Measurements from ENCODE around the gene CCDC187. TPM values are rescaled to one million over a fixed set of nuclear protein-coding genes. Genes with fewer than 3 reads are reported as not detected.
"Not testable (repeated sequence)": the region's sequence is repeated elsewhere in the genome, so short reads cannot be mapped to it uniquely, and the experiment has no call there.

CCDC187 gene
- total RNA-seq, 2 experiments from 2014 or later, result not detected

DNA sequence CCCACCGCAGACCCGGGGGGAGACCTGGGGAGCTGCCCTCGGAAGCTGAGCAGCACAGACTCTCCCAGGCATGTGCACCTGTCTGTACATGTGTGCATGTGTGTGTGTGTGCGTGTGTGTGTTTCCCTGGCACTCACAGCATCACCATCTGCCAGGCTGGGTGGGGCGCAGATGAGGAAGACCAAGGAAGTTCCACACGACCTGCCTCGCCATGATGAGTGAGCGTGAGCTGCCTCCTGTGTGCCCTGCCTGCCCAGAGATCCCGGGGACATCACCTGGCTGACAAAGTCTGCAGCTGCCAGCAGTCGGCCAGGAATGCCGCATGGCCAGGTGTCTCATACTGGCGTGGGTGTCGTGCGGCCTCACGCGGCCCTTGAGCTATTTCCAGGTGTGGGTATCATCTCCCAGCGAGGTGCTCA is 19.5 kb upstream of the CCDC187 start:
- DNase-seq, result no peak
- no peak overlapping the region for H3K4me3 Mint-ChIP-seq
- CTCF ChIA-PET, result interaction anchor here (1.4 to 1.5 kb wide), 2 partner anchors 10 to 39 kb away, joined by 3 to 7 read pairs; no protein-coding TSS in a partner anchor
- H3K4me1 Mint-ChIP-seq (ENCODE audit: low read depth), result no peaks in the 10 kb centered on the region
- H3K9me3 Mint-ChIP-seq (ENCODE audit: insufficient read depth), result no peaks in the 10 kb centered on the region
- H3K36me3 Mint-ChIP-seq (ENCODE audit: low read depth), result no peaks in the 10 kb centered on the region
- POLR2A ChIA-PET, result interaction anchor here (0.9 kb wide), 1 partner anchor 39 kb away, joined by 3 read pairs; no protein-coding TSS in a partner anchor
- peaks cover 10% of the 10 kb centered on the region for H3K27me3 Mint-ChIP-seq (ENCODE audit: low read depth)
- no peak overlapping the region for H3K27ac Mint-ChIP-seq
- ATAC-seq, result no peak

DNA sequence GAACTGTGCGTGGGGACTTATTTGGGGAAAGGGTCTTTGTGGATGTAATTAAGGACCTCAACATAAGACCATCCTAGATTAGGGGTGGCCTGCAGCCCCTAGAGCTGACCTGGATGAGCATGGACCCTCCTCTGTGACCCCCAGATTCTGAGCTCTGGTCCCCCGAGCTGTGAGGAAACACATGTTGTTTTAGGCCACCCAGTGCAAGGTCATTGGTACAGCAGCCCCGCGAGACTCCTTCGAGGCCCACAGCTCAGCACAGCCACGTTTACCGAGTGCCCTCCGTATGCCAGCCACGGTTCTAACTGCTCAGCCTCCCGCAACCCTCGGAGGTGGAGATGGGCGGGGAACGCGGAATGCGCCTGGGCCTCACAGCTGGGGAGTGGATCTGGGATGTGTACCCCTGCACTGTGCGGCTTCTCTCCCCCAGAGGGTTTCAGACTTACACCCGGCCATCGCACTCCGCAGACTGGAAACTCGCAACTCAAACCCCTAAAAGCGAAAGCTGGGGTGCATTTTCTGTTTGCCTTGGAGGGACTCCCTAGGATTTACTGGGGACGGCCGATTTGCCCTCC is 18.9 kb upstream of the CCDC187 start:
- ChIA-PET CTCF (interaction anchor here (1.4 to 1.5 kb wide), 2 partner anchors 10 to 40 kb away, joined by 3 to 7 read pairs; no protein-coding TSS in a partner anchor), POLR2A (no interaction called here)
- ATAC-seq, result no peak
- no peak for DNase-seq
- Mint-ChIP-seq H3K4me3 (no peak overlapping the region), H3K36me3 (ENCODE audit: low read depth) (no peaks in the 10 kb centered on the region), H3K4me1 (ENCODE audit: low read depth) (no peaks in the 10 kb centered on the region), H3K9me3 (ENCODE audit: insufficient read depth) (no peaks in the 10 kb centered on the region), H3K27ac (no peak overlapping the region), H3K27me3 (ENCODE audit: low read depth) (peaks cover 10% of the 10 kb centered on the region)

DNA sequence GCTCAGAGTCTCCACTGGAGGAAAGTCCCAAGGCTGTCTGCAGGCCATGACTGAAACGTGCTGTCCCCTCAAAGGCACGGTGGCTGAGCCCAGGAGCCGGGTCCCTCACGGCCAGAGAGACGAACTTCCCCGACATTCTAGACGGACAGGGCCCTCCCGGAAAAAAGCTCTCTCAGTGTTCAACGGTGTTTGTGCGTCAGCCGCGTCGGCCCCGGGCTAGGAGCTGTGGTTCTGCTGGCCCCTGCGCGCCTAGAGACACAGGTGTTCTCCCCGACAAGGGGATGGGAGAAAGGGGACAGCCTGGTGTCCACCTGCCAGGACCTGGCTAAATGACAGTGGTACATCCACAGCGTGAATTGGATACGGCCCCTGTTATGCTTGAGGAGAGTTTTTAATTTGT is 17.7 kb upstream of the CCDC187 start:
- ChIA-PET CTCF (no interaction called here), POLR2A (no interaction called here)
- ATAC-seq, result no peak
- Mint-ChIP-seq H3K27me3 (ENCODE audit: low read depth) (peaks cover 7% of the 10 kb centered on the region), H3K4me1 (ENCODE audit: low read depth) (no peaks in the 10 kb centered on the region), H3K36me3 (ENCODE audit: low read depth) (no peaks in the 10 kb centered on the region), H3K4me3 (no peak overlapping the region), H3K27ac (no peak overlapping the region), H3K9me3 (ENCODE audit: insufficient read depth) (no peaks in the 10 kb centered on the region)
- no peak for DNase-seq

DNA sequence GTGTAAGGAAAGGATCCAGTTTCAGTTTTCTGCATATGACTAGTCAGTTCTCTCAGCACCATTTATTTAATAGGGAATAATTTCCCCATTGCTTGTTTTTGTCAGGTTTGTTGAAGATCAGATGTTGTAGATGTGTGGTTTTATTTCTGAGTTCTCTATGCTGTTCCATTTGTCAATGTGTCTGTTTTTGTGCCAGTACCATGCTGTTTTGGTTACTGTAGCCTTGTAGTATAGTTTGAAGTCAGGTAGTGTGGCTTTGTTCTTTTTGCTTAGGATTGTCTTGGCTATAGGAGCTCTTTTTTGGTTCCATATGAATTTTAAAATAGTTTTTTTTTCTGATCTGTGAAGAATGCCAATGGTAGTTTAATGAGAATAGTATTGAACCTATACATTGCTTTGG is 17.1 kb upstream of the CCDC187 start:
- CTCF ChIA-PET; DNase-seq; H3K36me3 Mint-ChIP-seq (ENCODE audit: low read depth); H3K4me3 Mint-ChIP-seq; ATAC-seq; H3K9me3 Mint-ChIP-seq (ENCODE audit: insufficient read depth); H3K4me1 Mint-ChIP-seq (ENCODE audit: low read depth); H3K27ac Mint-ChIP-seq; POLR2A ChIA-PET; H3K27me3 Mint-ChIP-seq (ENCODE audit: low read depth): not testable (repeated sequence)

DNA sequence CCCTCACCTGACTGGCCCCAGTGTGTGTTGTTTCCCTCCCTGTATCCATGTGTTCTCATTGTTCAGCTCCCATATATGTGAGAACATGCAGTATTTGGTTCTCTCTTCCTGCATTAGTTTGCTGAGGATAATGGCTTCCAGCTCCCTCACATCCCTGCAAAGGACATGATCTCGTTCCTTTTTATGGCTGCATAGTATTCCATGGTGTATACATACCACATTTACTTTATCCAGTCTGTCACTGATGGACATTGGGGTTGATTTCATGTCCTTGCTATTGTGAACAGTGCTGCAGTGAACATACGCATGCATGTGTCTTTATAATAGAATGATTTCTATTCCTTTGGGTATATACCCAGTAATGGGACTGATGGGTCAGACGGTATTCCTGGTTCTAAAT is 16.1 kb upstream of the CCDC187 start:
- ATAC-seq; H3K36me3 Mint-ChIP-seq (ENCODE audit: low read depth); H3K4me1 Mint-ChIP-seq (ENCODE audit: low read depth); H3K27me3 Mint-ChIP-seq (ENCODE audit: low read depth); H3K4me3 Mint-ChIP-seq; POLR2A ChIA-PET; CTCF ChIA-PET; DNase-seq; H3K27ac Mint-ChIP-seq: not testable (repeated sequence)
- peaks cover 14% of the 10 kb centered on the region for H3K9me3 Mint-ChIP-seq (ENCODE audit: insufficient read depth)

DNA sequence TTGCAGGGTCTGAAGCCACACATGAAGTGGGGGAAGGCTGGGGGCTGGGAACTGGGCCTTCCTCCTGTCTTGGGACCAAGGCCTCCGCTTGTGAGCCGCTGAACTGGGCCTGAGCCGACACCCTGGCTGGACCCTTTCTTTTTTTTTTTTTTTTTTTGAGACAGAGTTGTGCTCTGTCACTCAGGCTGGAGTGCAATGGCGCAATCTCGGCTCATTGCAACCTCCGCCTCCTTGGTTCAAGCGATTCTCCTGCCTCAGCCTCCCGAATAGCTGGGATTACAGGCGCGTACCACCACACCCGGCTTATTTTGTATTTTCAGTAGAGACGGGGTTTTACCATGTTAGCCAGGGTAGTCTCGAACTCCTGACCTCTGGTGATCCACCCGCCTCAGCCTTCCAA is 15.3 kb upstream of the CCDC187 start:
- ATAC-seq; H3K4me1 Mint-ChIP-seq (ENCODE audit: low read depth); POLR2A ChIA-PET; H3K4me3 Mint-ChIP-seq; H3K27me3 Mint-ChIP-seq (ENCODE audit: low read depth); CTCF ChIA-PET; DNase-seq; H3K27ac Mint-ChIP-seq: not testable (repeated sequence)
- H3K9me3 Mint-ChIP-seq (ENCODE audit: insufficient read depth), result peaks cover 19% of the 10 kb centered on the region
- H3K36me3 Mint-ChIP-seq (ENCODE audit: low read depth), result peaks cover 11% of the 10 kb centered on the region

DNA sequence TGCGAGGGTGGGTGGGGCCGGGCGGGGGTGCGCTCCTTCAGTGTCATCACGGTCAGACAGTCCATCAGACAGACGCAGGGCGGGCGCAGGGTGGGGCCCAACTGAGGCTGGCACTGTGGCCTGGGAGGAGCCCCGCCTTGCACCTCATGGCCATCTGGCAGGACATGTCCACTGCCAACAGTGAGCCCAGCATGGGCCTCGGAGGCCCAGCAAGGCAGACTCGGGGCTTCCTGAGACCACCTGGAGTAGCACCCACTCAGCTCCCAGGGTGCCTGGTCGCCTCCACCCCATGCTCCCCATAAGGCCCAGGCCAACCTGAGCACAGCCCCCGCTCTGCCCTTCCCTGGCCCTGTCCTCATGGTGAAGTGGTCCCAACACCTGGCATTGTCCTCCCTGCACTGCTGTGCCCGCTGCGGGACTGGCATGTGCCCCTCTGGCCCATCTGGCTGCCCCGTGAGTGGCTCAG is 14.9 kb upstream of the CCDC187 start:
- POLR2A ChIA-PET, result no interaction called here
- Mint-ChIP-seq H3K36me3 (ENCODE audit: low read depth) (peaks cover 11% of the 10 kb centered on the region), H3K27ac (no peak overlapping the region), H3K4me3 (no peak overlapping the region), H3K9me3 (ENCODE audit: insufficient read depth) (peaks cover 19% of the 10 kb centered on the region), H3K4me1 (ENCODE audit: low read depth) (peaks cover 6% of the 10 kb centered on the region), H3K27me3 (ENCODE audit: low read depth) (peaks cover 7% of the 10 kb centered on the region)
- DNase-seq (no peak), ATAC-seq (no peak)
- CTCF ChIA-PET, result no interaction called here

DNA sequence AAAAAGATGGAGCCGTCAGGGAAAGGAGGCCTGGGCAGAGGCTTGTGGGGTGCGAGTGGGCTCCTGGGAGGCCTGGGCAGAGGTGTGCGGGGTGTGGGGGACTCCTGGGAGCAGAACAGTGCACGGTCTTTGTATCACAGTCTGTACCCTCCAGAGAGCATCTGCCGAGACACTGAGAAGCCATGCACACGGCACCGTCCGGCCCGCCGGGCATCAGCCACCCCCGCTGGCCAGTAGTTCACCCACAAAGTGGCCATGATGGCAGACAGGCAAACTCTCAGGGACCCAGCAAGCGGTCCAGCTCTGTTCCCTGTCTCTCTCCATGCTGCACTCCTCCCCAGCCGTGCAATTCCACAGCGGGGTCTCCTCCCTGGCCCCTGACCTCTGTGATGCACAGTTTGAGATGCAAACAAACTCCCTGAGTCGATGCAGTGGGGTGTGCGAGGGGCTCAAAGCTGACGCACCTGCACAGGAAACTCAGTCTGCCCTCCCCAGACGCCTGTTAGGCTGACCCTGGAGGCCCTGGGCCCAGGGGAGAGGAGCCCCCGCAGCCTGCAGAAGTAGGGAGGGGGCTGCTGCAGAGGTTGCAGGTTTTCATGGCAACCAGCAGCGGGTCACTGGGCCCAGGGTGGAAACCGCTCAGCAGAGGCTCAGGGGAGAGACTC is 14.3 kb upstream of the CCDC187 start:
- no peak for DNase-seq
- Mint-ChIP-seq H3K4me3 (no peak overlapping the region), H3K4me1 (ENCODE audit: low read depth) (peaks cover 6% of the 10 kb centered on the region), H3K36me3 (ENCODE audit: low read depth) (peaks cover 11% of the 10 kb centered on the region), H3K9me3 (ENCODE audit: insufficient read depth) (peaks cover 19% of the 10 kb centered on the region), H3K27ac (no peak overlapping the region), H3K27me3 (ENCODE audit: low read depth) (peaks cover 7% of the 10 kb centered on the region)
- POLR2A ChIA-PET, result no interaction called here
- CTCF ChIA-PET, result no interaction called here
- no peak for ATAC-seq

DNA sequence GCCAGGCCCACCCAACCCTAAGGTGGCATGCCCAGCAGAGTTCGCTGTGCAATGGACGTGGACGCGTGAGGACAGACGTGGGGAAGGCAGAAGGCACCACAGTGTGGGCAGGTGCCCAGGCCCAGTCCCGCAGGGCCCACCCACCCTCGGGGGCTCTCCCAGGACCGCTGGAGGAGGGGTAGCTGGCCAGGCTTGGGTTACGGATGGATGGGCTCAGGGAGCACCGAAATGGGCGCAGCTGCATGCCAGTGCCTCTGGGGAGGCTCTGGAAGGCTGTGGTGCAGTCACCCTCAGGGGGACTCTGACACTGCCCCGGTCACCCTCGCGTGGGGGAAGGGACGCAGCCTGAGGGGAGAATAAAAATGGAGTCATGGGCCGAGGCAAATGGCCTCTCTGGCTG is 13.8 kb upstream of the CCDC187 start:
- Mint-ChIP-seq H3K9me3 (ENCODE audit: insufficient read depth) (peaks cover 19% of the 10 kb centered on the region), H3K36me3 (ENCODE audit: low read depth) (peaks cover 11% of the 10 kb centered on the region), H3K4me3 (no peak overlapping the region), H3K4me1 (ENCODE audit: low read depth) (peaks cover 6% of the 10 kb centered on the region), H3K27ac (no peak overlapping the region), H3K27me3 (ENCODE audit: low read depth) (peaks cover 7% of the 10 kb centered on the region)
- ChIA-PET CTCF (no interaction called here), POLR2A (no interaction called here)
- DNase-seq (no peak), ATAC-seq (no peak)

DNA sequence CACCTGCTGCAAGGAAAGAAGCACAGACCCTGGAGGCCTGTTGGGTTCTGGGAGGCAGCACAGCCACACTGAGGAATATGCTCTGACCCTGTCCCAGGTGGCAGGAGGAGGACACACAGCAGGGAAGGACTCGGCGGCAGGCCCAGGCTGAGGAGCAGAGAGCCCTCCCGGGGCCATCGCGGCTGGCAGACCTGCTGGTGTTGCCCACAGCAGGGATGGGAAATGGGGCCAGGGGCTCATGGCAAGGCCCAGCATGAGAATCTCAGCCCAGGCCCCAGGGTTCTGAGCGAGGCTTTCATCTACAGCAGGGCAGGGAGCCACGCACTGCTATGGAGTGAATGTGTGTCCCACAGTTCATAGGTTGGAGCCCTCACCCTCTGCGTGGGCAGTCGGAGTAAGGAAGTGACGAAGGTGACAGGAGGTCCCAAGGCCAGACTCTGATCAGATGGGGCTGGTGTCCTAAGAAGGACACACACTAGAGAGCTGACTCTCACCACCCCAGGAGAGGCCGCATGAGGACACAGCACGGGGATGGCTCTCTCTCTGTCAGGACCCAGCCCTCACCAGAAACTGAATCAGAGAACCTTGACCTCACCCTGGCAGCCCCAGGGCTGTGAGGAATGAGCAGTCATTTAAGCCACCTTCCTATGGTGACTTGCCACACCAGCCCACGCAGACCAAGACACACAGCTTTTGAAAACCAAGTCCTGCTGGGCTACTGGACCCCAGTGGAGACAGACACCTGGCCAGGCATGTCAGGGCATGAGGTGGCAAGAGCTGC is 13.2 kb upstream of the CCDC187 start:
- ChIA-PET POLR2A (no interaction called here), CTCF (no interaction called here)
- DNase-seq (no peak), ATAC-seq (no peak)
- peaks cover 19% of the 10 kb centered on the region for H3K9me3 Mint-ChIP-seq (ENCODE audit: insufficient read depth)
- H3K4me1 Mint-ChIP-seq (ENCODE audit: low read depth), result peaks cover 6% of the 10 kb centered on the region
- H3K4me3 Mint-ChIP-seq, result no peak overlapping the region
- H3K36me3 Mint-ChIP-seq (ENCODE audit: low read depth), result peaks cover 11% of the 10 kb centered on the region
- H3K27me3 Mint-ChIP-seq (ENCODE audit: low read depth), result peaks cover 6% of the 10 kb centered on the region
- H3K27ac Mint-ChIP-seq, result no peak overlapping the region

DNA sequence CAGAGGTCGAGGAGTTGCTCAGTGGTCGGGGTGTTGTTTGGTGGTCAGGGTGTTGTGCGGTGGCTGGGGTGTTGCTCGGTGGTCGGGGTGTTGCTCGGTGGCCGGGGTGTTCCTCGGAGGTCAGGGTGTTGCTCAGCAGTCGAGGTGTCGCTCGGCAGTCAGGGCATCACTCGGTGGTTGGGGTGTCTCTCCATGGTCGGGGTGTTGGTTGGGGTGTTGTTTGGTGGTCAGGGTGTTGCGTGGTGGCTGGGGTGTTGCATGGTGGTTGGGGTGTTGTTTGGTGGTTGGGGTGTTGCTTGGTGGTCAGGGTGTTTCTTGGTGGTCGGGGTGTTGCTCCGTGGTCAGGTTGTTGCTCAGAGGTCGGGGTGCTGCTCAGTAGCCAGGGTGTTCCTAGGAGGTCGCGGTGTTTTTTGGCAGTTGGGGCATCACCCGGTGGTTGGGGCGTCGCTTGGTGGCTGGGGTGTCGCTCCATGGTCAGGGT is 12.4 kb upstream of the CCDC187 start:
- Mint-ChIP-seq H3K4me3 (no peak overlapping the region), H3K4me1 (ENCODE audit: low read depth) (peaks cover 6% of the 10 kb centered on the region), H3K27me3 (ENCODE audit: low read depth) (peaks cover 5% of the 10 kb centered on the region), H3K27ac (peak overlapping the region; percentile 61), H3K9me3 (ENCODE audit: insufficient read depth) (peaks cover 19% of the 10 kb centered on the region), H3K36me3 (ENCODE audit: low read depth) (peaks cover 11% of the 10 kb centered on the region)
- CTCF ChIA-PET, result no interaction called here
- POLR2A ChIA-PET, result no interaction called here
- DNase-seq (no peak), ATAC-seq (peak; percentile 18)

DNA sequence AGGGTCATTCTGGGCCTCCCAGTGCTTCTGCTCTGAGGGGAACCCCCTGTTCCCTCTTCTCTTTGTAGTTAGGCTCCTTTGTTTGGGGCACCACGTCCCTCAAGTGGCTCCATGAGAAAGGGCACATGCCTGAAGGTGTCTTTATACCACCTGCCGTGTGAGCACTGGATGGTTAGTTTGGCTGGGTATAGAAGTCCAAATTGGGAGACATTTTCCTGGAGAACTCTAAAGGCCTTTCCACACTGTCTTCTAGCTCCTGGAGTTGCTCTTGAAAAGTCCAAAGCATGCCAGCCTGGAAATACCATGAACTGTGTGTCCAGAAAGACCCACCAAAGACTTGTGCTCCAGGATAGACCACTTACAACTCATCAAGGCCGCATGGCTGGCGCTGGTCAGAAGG is 11.1 kb upstream of the CCDC187 start:
- no peak for ATAC-seq

More for the DNA sequence above, 11.1 kb upstream of the CCDC187 start:
- POLR2A ChIA-PET, result no interaction called here
- Mint-ChIP-seq H3K4me1 (ENCODE audit: low read depth) (peaks cover 6% of the 10 kb centered on the region), H3K4me3 (no peak overlapping the region), H3K36me3 (ENCODE audit: low read depth) (peaks cover 11% of the 10 kb centered on the region), H3K27ac (no peak overlapping the region), H3K27me3 (ENCODE audit: low read depth) (no peaks in the 10 kb centered on the region), H3K9me3 (ENCODE audit: insufficient read depth) (peaks cover 19% of the 10 kb centered on the region)
- DNase-seq, result no peak
- CTCF ChIA-PET, result no interaction called here

Measured in activated CD8-positive, alpha-beta T cell treated with anti-CD3 and anti-CD28 coated beads, Interleukin-2, amount 10 ng/mL, durations not matched to agents 7 days and 5 days (primary cell).